Activated T-cell treated with anti-CD3 and anti-CD28 coated beads, Interleukin-2, amount 50 U/mL, for 72 hours (primary cell): ENCODE results near the gene PLA2G2D. TPM values are rescaled to one million over a fixed set of nuclear protein-coding genes. Genes with fewer than 3 reads are reported as not detected.
A peak's percentile ranks its signal among the peaks of the same experiment; 100 is the strongest.

Source experiments
- ATAC-seq, 2 donors: fragments of 150-1000 bp; cut with Tn5 transposase; replicated peaks in 1 of 2; 2 replicates each; pipeline ENCODE4 v1.10.0; 2021; ENCODE audit warnings: moderate library complexity in 2 of 2, mild to moderate bottlenecking in 1 of 2
- DNase-seq, 2 donors: peaks; one replicate each; pipeline ENCODE4 v3.0.0; 2021 to 2022; ENCODE audit warnings: mixed read lengths in 1 of 2
- H3K27ac Mint-ChIP-seq: one replicate; pipeline ENCODE4 v1.8.0; 2022; ENCODE audit warnings: mild to moderate bottlenecking, moderate library complexity, mixed read lengths
- H3K27me3 Mint-ChIP-seq: one replicate; pipeline ENCODE4 v1.8.0; 2022; ENCODE audit warnings: low read depth, mixed read lengths
- H3K36me3 Mint-ChIP-seq, 2 donors: one replicate each; pipeline ENCODE4 v1.8.0; 2022; ENCODE audit warnings: mixed read lengths in 2 of 2, mild to moderate bottlenecking in 1 of 2; ENCODE audit not compliant: insufficient read depth in 2 of 2
- H3K4me1 Mint-ChIP-seq: one replicate; pipeline ENCODE4 v1.8.0; 2022; ENCODE audit warnings: low read depth, mixed read lengths
- H3K4me3 Mint-ChIP-seq, 2 donors: one replicate each; pipeline ENCODE4 v1.8.0; 2022; ENCODE audit warnings: mild to moderate bottlenecking in 2 of 2, mixed read lengths in 2 of 2, moderate library complexity in 2 of 2
- H3K9me3 Mint-ChIP-seq, 2 donors: one replicate each; pipeline ENCODE4 v1.8.0; 2022; ENCODE audit warnings: mixed read lengths in 2 of 2
- total RNA-seq, 2 donors: library from RNA; stranded (reverse); gene quantifications; one replicate each; pipeline ENCODE4 v1.2.3, GENCODE V29; 2022

Gene PLA2G2D
- total RNA-seq = not detected

- no peak for DNase-seq
- Mint-ChIP-seq H3K4me3 (no peak within 1 kb of the TSS), H3K27ac (no peak within 1 kb of the TSS), H3K9me3 (no peaks in the 10 kb centered on the region), H3K4me1 (no peaks in the 10 kb centered on the region), H3K36me3 (no peaks in the 10 kb centered on the region), H3K27me3 (peaks cover 38% of the 10 kb centered on the region)
- no peak for ATAC-seq
Observed at GRCh38 chr1:20119347-20119746, at the start of gene PLA2G2D. PLA2G2D (minus strand) TSS chr1:20119536; CDS start chr1:20119498, 38 bp downstream.

- Mint-ChIP-seq H3K4me1 (peaks cover 30% of the 10 kb centered on the region), H3K36me3 (peaks cover 4 to 7% of the 10 kb centered on the region in 2 donors), H3K27ac (no peak overlapping the region), H3K4me3 (no peak overlapping the region), H3K27me3 (peaks cover 20% of the 10 kb centered on the region), H3K9me3 (peaks cover 3 to 5% of the 10 kb centered on the region in 2 donors)
- ATAC-seq = no peak
- no peak for DNase-seq
Observed at GRCh38 chr1:20168564-20169491, 49.5 kb upstream of the PLA2G2D start.

- peaks cover 20% of the 10 kb centered on the region for H3K27me3 Mint-ChIP-seq
- DNase-seq = no peak
- no peak for ATAC-seq
- peaks cover 7 to 14% of the 10 kb centered on the region in 2 donors for H3K36me3 Mint-ChIP-seq
- peaks cover 3 to 10% of the 10 kb centered on the region in 2 donors for H3K9me3 Mint-ChIP-seq
- H3K4me3 Mint-ChIP-seq = no peak overlapping the region
- peaks cover 19% of the 10 kb centered on the region for H3K4me1 Mint-ChIP-seq
- no peak overlapping the region for H3K27ac Mint-ChIP-seq
Observed at GRCh38 chr1:20167126-20167525, 47.8 kb upstream of the PLA2G2D start.

GRCh38 chr1:20166051-20166450 lies 46.7 kb upstream of the PLA2G2D start:
- H3K27ac Mint-ChIP-seq = no peak overlapping the region
- peaks cover 3 to 12% of the 10 kb centered on the region in 2 donors for H3K9me3 Mint-ChIP-seq
- H3K36me3 Mint-ChIP-seq = peaks cover 7 to 16% of the 10 kb centered on the region in 2 donors
- peaks cover 20% of the 10 kb centered on the region for H3K27me3 Mint-ChIP-seq
- ATAC-seq (no peak), DNase-seq (no peak)
- H3K4me3 Mint-ChIP-seq = no peak overlapping the region
- peaks cover 10% of the 10 kb centered on the region for H3K4me1 Mint-ChIP-seq

- Mint-ChIP-seq H3K4me3 (no peak overlapping the region), H3K9me3 (peaks cover 3 to 12% of the 10 kb centered on the region in 2 donors), H3K27ac (no peak overlapping the region), H3K27me3 (peaks cover 20% of the 10 kb centered on the region), H3K36me3 (peaks cover 10 to 16% of the 10 kb centered on the region in 2 donors), H3K4me1 (peaks cover 10% of the 10 kb centered on the region)
- DNase-seq (no peak), ATAC-seq (peak in 1 of 2 donors; percentile 27)
Observed at GRCh38 chr1:20165522-20165951, 46.2 kb upstream of the PLA2G2D start.

- DNase-seq = no peak
- Mint-ChIP-seq H3K4me3 (no peak overlapping the region), H3K4me1 (peaks cover 10% of the 10 kb centered on the region), H3K9me3 (peaks cover 3 to 14% of the 10 kb centered on the region in 2 donors), H3K27ac (no peak overlapping the region), H3K36me3 (peaks cover 12 to 16% of the 10 kb centered on the region in 2 donors), H3K27me3 (peaks cover 20% of the 10 kb centered on the region)
- no peak for ATAC-seq
Observed at GRCh38 chr1:20164694-20165202, 45.4 kb upstream of the PLA2G2D start.

GRCh38 chr1:20160034-20160433 lies 40.7 kb upstream of the PLA2G2D start:
- ATAC-seq (no peak), DNase-seq (no peak)
- Mint-ChIP-seq H3K4me1 (no peaks in the 10 kb centered on the region), H3K4me3 (no peak overlapping the region), H3K27ac (no peak overlapping the region), H3K9me3 (peaks cover 2 to 18% of the 10 kb centered on the region in 2 donors), H3K27me3 (peaks cover 6% of the 10 kb centered on the region), H3K36me3 (peaks cover 14% of the 10 kb centered on the region in 2 donors)

GRCh38 chr1:20158358-20159070 lies 39.2 kb upstream of the PLA2G2D start:
- H3K36me3 Mint-ChIP-seq = peaks cover 11 to 12% of the 10 kb centered on the region in 2 donors
- H3K4me1 Mint-ChIP-seq = peaks cover 10% of the 10 kb centered on the region
- no peak overlapping the region for H3K27ac Mint-ChIP-seq
- ATAC-seq = no peak
- H3K27me3 Mint-ChIP-seq = no peaks in the 10 kb centered on the region
- peaks cover 0 to 16% of the 10 kb centered on the region in 2 donors for H3K9me3 Mint-ChIP-seq
- H3K4me3 Mint-ChIP-seq = no peak overlapping the region
- DNase-seq = no peak

GRCh38 chr1:20154301-20154831 lies 35.0 kb upstream of the PLA2G2D start:
- Mint-ChIP-seq H3K9me3 (peaks cover 0 to 5% of the 10 kb centered on the region in 2 donors), H3K4me1 (peaks cover 19% of the 10 kb centered on the region), H3K36me3 (peaks cover 2 to 3% of the 10 kb centered on the region in 2 donors), H3K27ac (peak overlapping the region; percentile 58), H3K27me3 (peaks cover 4% of the 10 kb centered on the region), H3K4me3 (peak overlapping the region; percentile 43 to 66)
- DNase-seq = no peak
- no peak for ATAC-seq

- Mint-ChIP-seq H3K27me3 (peaks cover 4% of the 10 kb centered on the region), H3K36me3 (no peaks in the 10 kb centered on the region), H3K27ac (no peak overlapping the region), H3K9me3 (no peaks in the 10 kb centered on the region), H3K4me1 (peaks cover 19% of the 10 kb centered on the region), H3K4me3 (no peak overlapping the region)
- no peak for DNase-seq
- no peak for ATAC-seq
Observed at GRCh38 chr1:20153000-20153418, 33.7 kb upstream of the PLA2G2D start.

GRCh38 chr1:20152599-20152930 lies 33.2 kb upstream of the PLA2G2D start:
- Mint-ChIP-seq H3K27ac (no peak overlapping the region), H3K27me3 (peaks cover 4% of the 10 kb centered on the region), H3K4me3 (peak overlapping the region in 1 of 2 donors; percentile 81), H3K4me1 (peaks cover 19% of the 10 kb centered on the region), H3K9me3 (no peaks in the 10 kb centered on the region), H3K36me3 (no peaks in the 10 kb centered on the region)
- ATAC-seq (peak; percentile 30 to 44), DNase-seq (no peak)

GRCh38 chr1:20151906-20152598 lies 32.7 kb upstream of the PLA2G2D start:
- no peaks in the 10 kb centered on the region for H3K9me3 Mint-ChIP-seq
- H3K36me3 Mint-ChIP-seq = no peaks in the 10 kb centered on the region
- no peak overlapping the region for H3K27ac Mint-ChIP-seq
- H3K27me3 Mint-ChIP-seq = peaks cover 4% of the 10 kb centered on the region
- H3K4me1 Mint-ChIP-seq = peaks cover 19% of the 10 kb centered on the region
- DNase-seq = peak; percentile 82 to 83
- peak overlapping the region; percentile 72 to 81 for H3K4me3 Mint-ChIP-seq
- ATAC-seq = peak; percentile 91 to 93
